Measurements from ENCODE around the gene GPRIN3.

DNA sequence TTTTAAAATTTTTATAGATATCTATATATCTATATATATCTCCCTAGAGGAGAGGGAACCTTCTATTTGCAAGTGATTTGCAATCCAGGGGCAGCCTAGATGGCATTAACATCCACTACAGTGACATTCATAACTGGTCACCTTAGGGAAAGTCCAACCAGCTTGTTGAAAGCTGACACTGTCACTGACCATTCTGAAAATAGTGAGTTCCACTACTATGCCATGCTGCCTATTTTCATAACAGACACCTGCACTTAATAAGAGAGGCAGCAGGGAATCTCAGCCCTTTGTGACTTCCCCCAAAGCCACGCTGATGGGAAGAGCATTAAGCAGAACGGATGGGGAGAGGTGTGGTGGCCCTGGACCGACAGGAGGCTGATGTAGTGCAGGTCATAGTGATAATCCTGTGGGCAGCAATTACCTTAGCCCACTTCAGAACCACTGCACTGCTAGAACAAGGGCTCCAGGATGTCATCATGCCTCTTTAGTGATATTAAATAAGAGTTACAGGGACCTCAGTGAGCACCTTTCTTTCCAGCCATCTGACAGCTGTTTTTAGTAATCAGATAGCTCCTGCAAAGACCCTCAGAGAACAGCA lies 51.3 kb downstream of the GPRIN3 start:
- TF ChIP-seq, protein P1, sequence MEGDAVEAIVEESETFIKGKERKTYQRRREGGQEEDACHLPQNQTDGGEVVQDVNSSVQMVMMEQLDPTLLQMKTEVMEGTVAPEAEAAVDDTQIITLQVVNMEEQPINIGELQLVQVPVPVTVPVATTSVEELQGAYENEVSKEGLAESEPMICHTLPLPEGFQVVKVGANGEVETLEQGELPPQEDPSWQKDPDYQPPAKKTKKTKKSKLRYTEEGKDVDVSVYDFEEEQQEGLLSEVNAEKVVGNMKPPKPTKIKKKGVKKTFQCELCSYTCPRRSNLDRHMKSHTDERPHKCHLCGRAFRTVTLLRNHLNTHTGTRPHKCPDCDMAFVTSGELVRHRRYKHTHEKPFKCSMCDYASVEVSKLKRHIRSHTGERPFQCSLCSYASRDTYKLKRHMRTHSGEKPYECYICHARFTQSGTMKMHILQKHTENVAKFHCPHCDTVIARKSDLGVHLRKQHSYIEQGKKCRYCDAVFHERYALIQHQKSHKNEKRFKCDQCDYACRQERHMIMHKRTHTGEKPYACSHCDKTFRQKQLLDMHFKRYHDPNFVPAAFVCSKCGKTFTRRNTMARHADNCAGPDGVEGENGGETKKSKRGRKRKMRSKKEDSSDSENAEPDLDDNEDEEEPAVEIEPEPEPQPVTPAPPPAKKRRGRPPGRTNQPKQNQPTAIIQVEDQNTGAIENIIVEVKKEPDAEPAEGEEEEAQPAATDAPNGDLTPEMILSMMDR (IDR thresholded peaks at IDR 0.05): no peak
- TF ChIP-seq POLR2A (IDR thresholded peaks at IDR 0.05) (no peak), EP300 (IDR thresholded peaks at IDR 0.05) (no peak), POLR2AphosphoS5 (IDR thresholded peaks at IDR 0.05) (no peak)
